Testis (tissue), 2 donors: Measurements from ENCODE around the gene INPP5A.

Experiments used
- POLR2A ChIP-seq: fragments of 450-650 bp; IDR thresholded peaks from one replicate; pipeline ENCODE4 v1.6.1; 2017; ENCODE audit warnings: antibody characterized with exemption, mild to moderate bottlenecking, moderate library complexity
- TF ChIP-seq, protein P1 (sequence below), 3 experiments: fragments of 450-650 bp in 2 of 3; fragments of 200-600 bp in 1 of 3; sonication (generic) in 1 of 3; IDR thresholded peaks; one replicate each; pipeline ENCODE4 v1.5.1; 2016 to 2019; ENCODE audit warnings: antibody characterized with exemption in 3 of 3, mild to moderate bottlenecking in 2 of 3, moderate library complexity in 1 of 3

- no peak for TF ChIP-seq POLR2A
- TF ChIP-seq, protein P1, sequence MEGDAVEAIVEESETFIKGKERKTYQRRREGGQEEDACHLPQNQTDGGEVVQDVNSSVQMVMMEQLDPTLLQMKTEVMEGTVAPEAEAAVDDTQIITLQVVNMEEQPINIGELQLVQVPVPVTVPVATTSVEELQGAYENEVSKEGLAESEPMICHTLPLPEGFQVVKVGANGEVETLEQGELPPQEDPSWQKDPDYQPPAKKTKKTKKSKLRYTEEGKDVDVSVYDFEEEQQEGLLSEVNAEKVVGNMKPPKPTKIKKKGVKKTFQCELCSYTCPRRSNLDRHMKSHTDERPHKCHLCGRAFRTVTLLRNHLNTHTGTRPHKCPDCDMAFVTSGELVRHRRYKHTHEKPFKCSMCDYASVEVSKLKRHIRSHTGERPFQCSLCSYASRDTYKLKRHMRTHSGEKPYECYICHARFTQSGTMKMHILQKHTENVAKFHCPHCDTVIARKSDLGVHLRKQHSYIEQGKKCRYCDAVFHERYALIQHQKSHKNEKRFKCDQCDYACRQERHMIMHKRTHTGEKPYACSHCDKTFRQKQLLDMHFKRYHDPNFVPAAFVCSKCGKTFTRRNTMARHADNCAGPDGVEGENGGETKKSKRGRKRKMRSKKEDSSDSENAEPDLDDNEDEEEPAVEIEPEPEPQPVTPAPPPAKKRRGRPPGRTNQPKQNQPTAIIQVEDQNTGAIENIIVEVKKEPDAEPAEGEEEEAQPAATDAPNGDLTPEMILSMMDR (IDR thresholded peaks at IDR 0.05), result no peak
Observed at GRCh38 chr10:132587175-132587574, 49.6 kb downstream of the INPP5A start.
